ENCODE data around the gene VPS4B. TPM values are rescaled to one million over a fixed set of nuclear protein-coding genes. Genes with fewer than 3 reads are reported as not detected.
"Not testable (repeated sequence)": the region's sequence is repeated elsewhere in the genome, so short reads cannot be mapped to it uniquely, and the experiment has no call there.

VPS4B gene
- total and polyA plus RNA-seq, 3 donors from 2014 or later = 25.6 to 36.0 (median 30.9) TPM

- WGBS, 2 donors = 77 to 89% methylated on average over 2 of the region's 2 CpGs
- TF ChIP-seq POLR2A (IDR thresholded peaks at IDR 0.05) = no peak
- no peak for TF ChIP-seq CTCF (IDR thresholded peaks at IDR 0.05)
- H3K4me3 ChIP-seq = no peak overlapping the region
- H3K4me1 ChIP-seq = no peaks in the 10 kb centered on the region
- H3K9me3 ChIP-seq = no peaks in the 10 kb centered on the region
- intact Hi-C loops (cut with DNase I; ENCODE audit: low total_unique reads) = no loop called here
- H3K27me3 ChIP-seq = no peaks in the 10 kb centered on the region
- no peak overlapping the region for H3K27ac ChIP-seq
- no peaks in the 10 kb centered on the region for H3K36me3 ChIP-seq (ENCODE audit: low read depth, missing control alignments)
- DNase-seq = no peak
Observed at GRCh38 chr18:63465059-63465458, 42.8 kb upstream of the VPS4B start.

GRCh38 chr18:63464434-63464833 lies 42.2 kb upstream of the VPS4B start:
- no peaks in the 10 kb centered on the region for H3K36me3 ChIP-seq (ENCODE audit: low read depth, missing control alignments)
- no peak for TF ChIP-seq CTCF (IDR thresholded peaks at IDR 0.05)
- no peak for TF ChIP-seq POLR2A (IDR thresholded peaks at IDR 0.05)
- no peaks in the 10 kb centered on the region for H3K9me3 ChIP-seq
- H3K4me1 ChIP-seq = no peaks in the 10 kb centered on the region
- no peak overlapping the region for H3K4me3 ChIP-seq
- WGBS, 2 donors = 94 to 97% methylated on average over 2 of the region's 2 CpGs
- intact Hi-C loops (cut with DNase I; ENCODE audit: low total_unique reads) = no loop called here
- no peaks in the 10 kb centered on the region for H3K27me3 ChIP-seq
- H3K27ac ChIP-seq = no peak overlapping the region
- no peak for DNase-seq

GRCh38 chr18:63460414-63460813 lies 38.1 kb upstream of the VPS4B start:
- Histone ChIP-seq H3K36me3 (ENCODE audit: low read depth, missing control alignments) (no peaks in the 10 kb centered on the region), H3K4me3 (no peak overlapping the region), H3K4me1 (no peaks in the 10 kb centered on the region), H3K27me3 (no peaks in the 10 kb centered on the region), H3K9me3 (no peaks in the 10 kb centered on the region), H3K27ac (no peak overlapping the region)
- intact Hi-C loops (cut with DNase I; ENCODE audit: low total_unique reads) = no loop called here
- TF ChIP-seq CTCF (IDR thresholded peaks at IDR 0.05) (no peak), POLR2A (IDR thresholded peaks at IDR 0.05) (no peak)
- WGBS, 2 donors = 69 to 84% methylated on average over 1 of the region's 1 CpG
- DNase-seq = no peak

GRCh38 chr18:63457977-63458376 lies 35.7 kb upstream of the VPS4B start:
- Histone ChIP-seq H3K27me3 (no peaks in the 10 kb centered on the region), H3K4me3 (no peak overlapping the region), H3K9me3 (no peaks in the 10 kb centered on the region), H3K4me1 (peaks cover 21% of the 10 kb centered on the region), H3K27ac (no peak overlapping the region), H3K36me3 (ENCODE audit: low read depth, missing control alignments) (no peaks in the 10 kb centered on the region)
- DNase-seq = no peak
- intact Hi-C loops (cut with DNase I; ENCODE audit: low total_unique reads) = no loop called here
- WGBS, 2 donors = 87 to 94% methylated on average over 5 to 6 of the region's 6 CpGs
- TF ChIP-seq POLR2A (IDR thresholded peaks at IDR 0.05) (no peak), CTCF (IDR thresholded peaks at IDR 0.05) (no peak)

- Histone ChIP-seq H3K36me3 (ENCODE audit: low read depth, missing control alignments) (no peaks in the 10 kb centered on the region), H3K9me3 (no peaks in the 10 kb centered on the region), H3K27me3 (no peaks in the 10 kb centered on the region), H3K4me1 (peaks cover 39% of the 10 kb centered on the region), H3K4me3 (no peak overlapping the region), H3K27ac (peak overlapping the region in 1 of 2 donors; percentile 71)
- DNase-seq = no peak
- intact Hi-C loops (cut with DNase I; ENCODE audit: low total_unique reads) = no loop called here
- 55 to 77% methylated on average over 8 of the region's 8 CpGs for WGBS, 2 donors
- TF ChIP-seq CTCF (IDR thresholded peaks at IDR 0.05) (no peak), POLR2A (IDR thresholded peaks at IDR 0.05) (no peak)
Observed at GRCh38 chr18:63454497-63454896, 32.2 kb upstream of the VPS4B start.

GRCh38 chr18:63452751-63453150 lies 30.5 kb upstream of the VPS4B start:
- H3K9me3 ChIP-seq; H3K4me3 ChIP-seq; intact Hi-C loops (cut with DNase I; ENCODE audit: low total_unique reads); H3K36me3 ChIP-seq (ENCODE audit: low read depth, missing control alignments); H3K27me3 ChIP-seq: not testable (repeated sequence)
- Histone ChIP-seq H3K27ac (peak overlapping the region; percentile 53 to 71), H3K4me1 (peaks cover 39% of the 10 kb centered on the region)
- 43 to 63% methylated on average over 5 of the region's 5 CpGs for WGBS, 2 donors
- DNase-seq = peak; percentile 73

Data from testis (tissue), 3 donors.